ENCODE results near the gene OAS3. TPM values are rescaled to one million over a fixed set of nuclear protein-coding genes. Genes with fewer than 3 reads are reported as not detected.

The OAS3 gene
- total RNA-seq, 2 experiments from 2014 or later, result 37.4 to 39.8 TPM

DNA sequence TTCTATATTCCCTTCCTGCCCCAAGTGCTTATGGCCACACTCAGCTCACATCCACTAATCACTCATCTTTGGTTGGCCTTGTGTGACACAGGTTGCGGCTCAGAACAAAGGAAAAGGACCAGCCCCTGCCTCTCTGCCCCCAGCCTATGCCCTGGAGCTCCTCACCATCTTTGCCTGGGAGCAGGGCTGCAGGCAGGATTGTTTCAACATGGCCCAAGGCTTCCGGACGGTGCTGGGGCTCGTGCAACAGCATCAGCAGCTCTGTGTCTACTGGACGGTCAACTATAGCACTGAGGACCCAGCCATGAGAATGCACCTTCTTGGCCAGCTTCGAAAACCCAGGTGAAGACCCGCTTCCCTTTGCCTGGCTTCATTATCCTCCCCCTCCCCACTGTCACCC lies 24.3 kb downstream of the OAS3 start:
- Mint-ChIP-seq H3K27ac (no peak overlapping the region), H3K36me3 (peaks cover 54% of the 10 kb centered on the region), H3K4me3 (no peak overlapping the region), H3K4me1 (peaks cover 4% of the 10 kb centered on the region), H3K9me3 (peaks cover 7% of the 10 kb centered on the region), H3K27me3 (no peaks in the 10 kb centered on the region)
- no peak for DNase-seq

- Mint-ChIP-seq H3K4me1 (peaks cover 4% of the 10 kb centered on the region), H3K27me3 (no peaks in the 10 kb centered on the region), H3K36me3 (peaks cover 51% of the 10 kb centered on the region), H3K27ac (no peak overlapping the region), H3K4me3 (no peak overlapping the region), H3K9me3 (peaks cover 7% of the 10 kb centered on the region)
- DNase-seq, result no peak
These were observed 25.1 kb downstream of the OAS3 start for GRCh38 chr12:112963227-112963861.

DNA sequence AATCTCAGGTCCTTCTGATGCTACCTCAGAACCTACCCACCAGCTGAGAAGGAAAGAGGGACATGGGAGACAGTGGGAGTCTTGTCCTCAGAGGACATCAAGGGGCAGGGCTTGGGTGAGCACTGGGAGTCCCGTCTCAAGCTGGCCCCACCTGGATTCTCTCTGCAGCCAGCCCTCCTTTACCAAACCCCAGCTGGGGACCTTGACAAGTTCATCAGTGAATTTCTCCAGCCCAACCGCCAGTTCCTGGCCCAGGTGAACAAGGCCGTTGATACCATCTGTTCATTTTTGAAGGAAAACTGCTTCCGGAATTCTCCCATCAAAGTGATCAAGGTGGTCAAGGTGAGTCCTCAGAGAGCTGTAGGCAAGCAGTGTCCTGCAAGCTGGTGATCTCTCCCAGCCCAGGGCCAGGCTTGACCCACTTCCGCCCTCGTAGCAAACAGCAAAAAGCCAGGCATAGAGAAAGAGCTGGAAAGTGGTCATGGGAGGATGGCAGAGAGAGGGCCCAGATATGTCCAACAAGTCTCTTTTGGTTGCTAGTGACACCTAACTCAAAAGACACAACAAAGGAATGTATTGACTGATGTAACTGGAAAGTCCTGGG lies 25.9 kb downstream of the OAS3 start:
- no peaks in the 10 kb centered on the region for H3K27me3 Mint-ChIP-seq
- peaks cover 4% of the 10 kb centered on the region for H3K4me1 Mint-ChIP-seq
- H3K4me3 Mint-ChIP-seq, result no peak overlapping the region
- DNase-seq, result no peak
- no peak overlapping the region for H3K27ac Mint-ChIP-seq
- peaks cover 7% of the 10 kb centered on the region for H3K9me3 Mint-ChIP-seq
- H3K36me3 Mint-ChIP-seq, result peaks cover 43% of the 10 kb centered on the region

DNA sequence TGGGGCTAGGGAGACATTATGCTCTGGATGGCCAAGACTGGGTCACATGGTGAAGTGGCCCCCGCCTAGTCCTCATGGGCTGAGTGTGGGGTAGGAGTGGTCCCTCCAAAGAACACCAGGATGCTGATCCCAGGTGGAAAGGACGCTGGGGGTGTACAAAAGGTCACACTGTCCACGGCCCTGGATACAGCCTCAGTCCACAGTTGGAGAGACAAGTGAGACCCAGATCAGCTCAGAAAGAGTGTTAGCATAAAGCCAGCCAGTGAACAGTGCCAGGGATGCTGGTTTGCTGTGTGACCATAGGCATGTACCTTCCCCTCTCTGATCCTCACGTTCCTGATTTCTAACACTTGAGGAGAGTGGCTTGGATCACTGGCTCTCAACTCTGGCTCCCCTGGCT lies 26.6 kb downstream of the OAS3 start:
- Mint-ChIP-seq H3K36me3 (peaks cover 41% of the 10 kb centered on the region), H3K27ac (no peak overlapping the region)

GRCh38 chr12:112965643-112966042 lies 27.4 kb downstream of the OAS3 start:
- Mint-ChIP-seq H3K9me3 (no peaks in the 10 kb centered on the region), H3K27ac (no peak overlapping the region), H3K27me3 (no peaks in the 10 kb centered on the region), H3K4me3 (no peak overlapping the region), H3K4me1 (no peaks in the 10 kb centered on the region), H3K36me3 (peaks cover 43% of the 10 kb centered on the region)
- DNase-seq, result no peak

More for the DNA sequence above, 26.6 kb downstream of the OAS3 start:
- H3K9me3 Mint-ChIP-seq, result peaks cover under 1% of the 10 kb centered on the region
- H3K4me3 Mint-ChIP-seq, result no peak overlapping the region
- DNase-seq, result no peak
- H3K4me1 Mint-ChIP-seq, result no peaks in the 10 kb centered on the region
- H3K27me3 Mint-ChIP-seq, result no peaks in the 10 kb centered on the region

- peaks cover 31% of the 10 kb centered on the region for H3K36me3 Mint-ChIP-seq
- no peaks in the 10 kb centered on the region for H3K27me3 Mint-ChIP-seq
- DNase-seq, result no peak
- no peak overlapping the region for H3K27ac Mint-ChIP-seq
- H3K4me1 Mint-ChIP-seq, result no peaks in the 10 kb centered on the region
- H3K9me3 Mint-ChIP-seq, result no peaks in the 10 kb centered on the region
- H3K4me3 Mint-ChIP-seq, result no peak overlapping the region
These were observed 29.0 kb downstream of the OAS3 start for GRCh38 chr12:112967306-112967705.

DNA sequence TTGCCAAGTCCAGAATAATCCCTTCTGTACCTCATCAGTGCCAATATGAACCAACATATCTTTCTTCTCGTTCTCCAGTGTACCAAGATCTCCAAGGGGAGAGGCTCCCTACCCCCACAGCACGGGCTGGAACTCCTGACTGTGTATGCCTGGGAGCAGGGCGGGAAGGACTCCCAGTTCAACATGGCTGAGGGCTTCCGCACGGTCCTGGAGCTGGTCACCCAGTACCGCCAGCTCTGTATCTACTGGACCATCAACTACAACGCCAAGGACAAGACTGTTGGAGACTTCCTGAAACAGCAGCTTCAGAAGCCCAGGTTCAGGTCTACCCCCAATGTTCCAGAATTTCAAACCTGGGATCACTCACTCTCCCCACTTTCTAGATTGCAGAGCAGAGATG lies 29.6 kb downstream of the OAS3 start:
- Mint-ChIP-seq H3K36me3 (peaks cover 26% of the 10 kb centered on the region), H3K27ac (no peak overlapping the region), H3K4me3 (no peak overlapping the region), H3K27me3 (no peaks in the 10 kb centered on the region), H3K4me1 (no peaks in the 10 kb centered on the region), H3K9me3 (no peaks in the 10 kb centered on the region)
- no peak for DNase-seq

- H3K4me3 Mint-ChIP-seq, result no peak overlapping the region
These were observed 31.5 kb downstream of the OAS3 start for GRCh38 chr12:112969547-112970306.

GRCh38 chr12:112970391-112970790 lies 32.1 kb downstream of the OAS3 start:
- no peaks in the 10 kb centered on the region for H3K27me3 Mint-ChIP-seq
- H3K36me3 Mint-ChIP-seq, result peaks cover 21% of the 10 kb centered on the region
- H3K4me1 Mint-ChIP-seq, result no peaks in the 10 kb centered on the region
- no peak for DNase-seq
- H3K9me3 Mint-ChIP-seq, result no peaks in the 10 kb centered on the region
- no peak overlapping the region for H3K4me3 Mint-ChIP-seq
- no peak overlapping the region for H3K27ac Mint-ChIP-seq

More at GRCh38 chr12:112969547-112970306, 31.5 kb downstream of the OAS3 start:
- H3K36me3 Mint-ChIP-seq, result peaks cover 21% of the 10 kb centered on the region
- H3K9me3 Mint-ChIP-seq, result no peaks in the 10 kb centered on the region
- H3K27me3 Mint-ChIP-seq, result no peaks in the 10 kb centered on the region
- DNase-seq, result no peak
- H3K4me1 Mint-ChIP-seq, result no peaks in the 10 kb centered on the region
- H3K27ac Mint-ChIP-seq, result no peak overlapping the region

- no peaks in the 10 kb centered on the region for H3K9me3 Mint-ChIP-seq
- DNase-seq, result no peak
- no peak overlapping the region for H3K4me3 Mint-ChIP-seq
- no peaks in the 10 kb centered on the region for H3K4me1 Mint-ChIP-seq
- H3K36me3 Mint-ChIP-seq, result peaks cover 17% of the 10 kb centered on the region
- no peak overlapping the region for H3K27ac Mint-ChIP-seq
- H3K27me3 Mint-ChIP-seq, result no peaks in the 10 kb centered on the region
These were observed 33.0 kb downstream of the OAS3 start for GRCh38 chr12:112971248-112971647.

GRCh38 chr12:112973011-112973735 lies 34.9 kb downstream of the OAS3 start:
- H3K27me3 Mint-ChIP-seq, result no peaks in the 10 kb centered on the region
- no peak for DNase-seq
- peaks cover 13% of the 10 kb centered on the region for H3K36me3 Mint-ChIP-seq
- H3K4me1 Mint-ChIP-seq, result peaks cover 8% of the 10 kb centered on the region
- no peak overlapping the region for H3K27ac Mint-ChIP-seq
- H3K9me3 Mint-ChIP-seq, result no peaks in the 10 kb centered on the region
- no peak overlapping the region for H3K4me3 Mint-ChIP-seq

- Mint-ChIP-seq H3K9me3 (no peaks in the 10 kb centered on the region), H3K36me3 (peaks cover 18% of the 10 kb centered on the region), H3K4me3 (no peak overlapping the region), H3K27ac (no peak overlapping the region), H3K27me3 (no peaks in the 10 kb centered on the region), H3K4me1 (peaks cover 8% of the 10 kb centered on the region)
- DNase-seq, result no peak
These were observed 35.6 kb downstream of the OAS3 start for GRCh38 chr12:112973818-112974231.

DNA sequence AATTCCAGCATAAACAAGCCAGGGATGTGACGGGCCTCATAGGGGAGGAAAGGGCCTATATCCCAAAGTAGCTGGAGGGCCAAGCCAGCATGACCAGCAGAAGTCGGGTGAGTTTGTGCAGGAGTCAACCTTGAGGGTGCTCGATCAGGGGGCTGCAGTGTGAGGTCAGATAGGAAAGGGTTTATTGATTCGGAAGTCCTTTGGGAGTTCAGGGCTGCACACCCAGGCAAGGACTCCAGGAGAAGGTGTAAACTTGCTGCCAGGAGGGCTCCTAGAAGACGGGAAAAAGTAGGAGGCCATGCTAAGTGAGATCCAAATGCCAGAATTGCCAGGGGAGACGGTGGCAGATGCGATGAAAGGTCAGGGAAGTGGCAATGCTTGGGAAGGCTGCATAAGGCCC lies 36.6 kb downstream of the OAS3 start:
- Mint-ChIP-seq H3K27me3 (no peaks in the 10 kb centered on the region), H3K27ac (peak overlapping the region; percentile 14), H3K9me3 (no peaks in the 10 kb centered on the region), H3K36me3 (peaks cover 23% of the 10 kb centered on the region), H3K4me3 (no peak overlapping the region), H3K4me1 (peaks cover 8% of the 10 kb centered on the region)
- DNase-seq, result no peak

GRCh38 chr12:112977139-112977538 lies 38.9 kb downstream of the OAS3 start:
- peaks cover 37% of the 10 kb centered on the region for H3K36me3 Mint-ChIP-seq
- peak overlapping the region; percentile 99 for H3K27ac Mint-ChIP-seq
- peaks cover 26% of the 10 kb centered on the region for H3K4me1 Mint-ChIP-seq
- no peaks in the 10 kb centered on the region for H3K27me3 Mint-ChIP-seq
- peaks cover 11% of the 10 kb centered on the region for H3K9me3 Mint-ChIP-seq
- DNase-seq, result no peak
- no peak overlapping the region for H3K4me3 Mint-ChIP-seq

DNA sequence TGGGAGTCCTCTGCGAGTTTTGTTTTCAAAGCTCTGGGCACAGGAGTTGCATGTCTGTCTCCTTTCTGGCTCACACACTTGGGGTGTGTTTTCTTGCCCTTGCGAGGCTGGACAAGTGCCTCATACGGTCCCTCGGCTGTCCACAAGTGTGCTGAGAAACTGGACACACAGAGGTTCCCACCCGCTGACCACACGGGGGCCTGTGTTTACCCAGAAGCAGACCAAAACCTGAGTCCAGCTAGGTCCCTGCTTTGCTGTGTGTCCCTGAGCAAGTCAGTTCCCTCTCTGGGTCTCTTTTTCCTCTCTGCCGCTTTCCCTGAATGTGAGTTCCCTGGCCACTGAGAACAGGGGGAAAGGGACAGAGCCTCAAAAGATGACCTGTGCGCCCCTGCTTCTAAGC lies 39.4 kb downstream of the OAS3 start:
- peaks cover 42% of the 10 kb centered on the region for H3K36me3 Mint-ChIP-seq
- DNase-seq, result no peak

More for the DNA sequence above, 39.4 kb downstream of the OAS3 start:
- peaks cover 31% of the 10 kb centered on the region for H3K4me1 Mint-ChIP-seq
- no peaks in the 10 kb centered on the region for H3K27me3 Mint-ChIP-seq
- H3K27ac Mint-ChIP-seq, result peak overlapping the region; percentile 99
- peak overlapping the region; percentile 83 for H3K4me3 Mint-ChIP-seq
- H3K9me3 Mint-ChIP-seq, result peaks cover 16% of the 10 kb centered on the region

Data from activated naive CD8-positive, alpha-beta T cell treated with anti-CD3 and anti-CD28 coated beads for 36 hours (primary cell).